ENCODE results near the gene SOS2. TPM values are rescaled to one million over a fixed set of nuclear protein-coding genes. Genes with fewer than 3 reads are reported as not detected.

The SOS2 gene
- 21.7 and 22.2 TPM in 2 replicates for total RNA-seq

DNA sequence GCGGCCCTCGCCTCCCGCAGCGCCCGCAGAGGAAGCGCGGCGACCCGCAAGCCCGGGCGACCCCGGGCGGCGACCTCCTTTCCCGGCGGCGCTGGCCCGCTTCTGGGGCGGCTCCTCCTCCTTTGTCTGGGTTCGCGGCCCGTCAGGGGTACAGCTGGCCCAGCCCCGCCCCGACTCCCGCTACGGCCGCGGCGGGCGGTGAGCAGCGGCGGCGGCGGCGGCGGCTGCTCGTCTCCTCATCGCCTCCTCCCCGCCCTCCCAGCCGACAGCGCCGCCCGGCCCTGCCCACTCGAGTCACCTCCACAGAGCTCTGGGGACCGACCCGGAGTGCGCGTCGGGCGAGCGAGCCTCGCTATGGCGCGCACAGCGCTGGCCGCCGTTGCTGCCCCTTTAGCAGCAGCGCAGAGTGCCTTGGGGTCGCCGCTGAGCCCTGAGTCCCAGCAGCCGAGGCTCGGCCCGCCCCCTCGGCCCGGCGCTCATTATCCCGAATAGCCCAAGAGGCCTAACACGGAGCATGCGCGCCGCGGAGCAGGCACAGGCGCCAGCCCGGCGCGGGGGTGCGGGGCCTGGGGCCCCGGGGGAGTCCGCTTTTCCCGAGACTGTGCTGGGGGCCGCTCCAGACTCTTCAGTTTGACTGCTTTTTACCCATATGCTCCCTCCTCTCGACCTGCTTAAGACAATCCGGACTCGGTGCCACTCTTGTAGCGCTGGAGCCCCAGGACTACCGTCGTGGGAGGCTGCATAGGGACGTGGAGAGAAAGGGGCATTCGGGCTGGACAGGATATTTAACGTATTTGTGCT lies at the start of gene SOS2:
TSS of gene SOS2 (minus strand) at position 104 of the 801 bp plus-strand sequence. CDS start 295 bp downstream, outside the sequence.

DNA sequence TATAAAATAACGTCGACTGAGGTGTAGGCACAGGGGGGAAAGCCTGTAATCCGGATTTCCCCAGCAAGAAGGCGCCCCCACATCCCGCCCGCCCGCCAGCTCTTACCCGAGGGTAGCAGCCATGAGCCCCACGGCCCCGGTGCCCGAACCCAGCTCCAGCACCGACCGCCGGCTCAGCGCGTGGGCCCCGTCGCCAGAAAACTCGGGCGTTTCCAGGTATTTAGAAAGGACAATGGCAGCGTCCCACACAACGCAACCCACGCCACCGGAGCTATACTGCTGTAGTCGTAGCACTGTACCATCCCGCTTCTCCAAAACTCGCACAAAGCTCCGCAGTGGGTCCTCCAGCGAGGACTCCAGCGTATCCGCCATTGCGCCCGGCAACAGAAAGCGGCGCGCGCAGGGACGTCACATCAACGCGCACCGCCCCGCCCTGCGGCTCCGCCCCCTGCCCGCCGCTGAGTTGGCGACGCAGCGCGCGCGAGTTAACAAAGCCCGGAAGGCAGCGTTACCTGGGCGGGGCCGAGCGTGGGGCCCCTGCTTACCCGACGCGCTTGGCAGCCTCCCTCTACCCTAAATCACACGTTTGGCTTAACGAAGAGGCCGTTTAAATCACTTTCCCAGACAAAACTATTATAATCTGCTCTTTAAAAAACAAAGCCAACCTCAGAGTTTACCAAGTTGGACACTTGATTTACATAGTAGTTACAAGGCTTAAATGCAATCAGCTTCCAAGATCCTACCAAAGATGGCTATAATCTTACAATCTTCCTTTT lies 115.0 kb downstream of the SOS2 start, which contains the start of gene VCPKMT:
TSS of gene VCPKMT (minus strand) at position 392 of the 776 bp plus-strand sequence. CDS start at position 372, 20 bp downstream.

Other genes starting within 250 kb of the SOS2 start
- gene VCPKMT, start 115.0 kb downstream of the SOS2 start, total RNA-seq, result 3.6 and 4.5 TPM in 2 replicates
- gene L2HGDH, start 80.7 kb upstream of the SOS2 start, total RNA-seq, result 7.0 and 12.1 TPM in 2 replicates
- 5.5 and 9.2 TPM in 2 replicates for gene DMAC2L, start 80.7 kb upstream of the SOS2 start, total RNA-seq
- gene CDKL1, start 165.3 kb upstream of the SOS2 start, total RNA-seq, result 5.3 and 14.2 TPM in 2 replicates

Data from tracheal epithelial cell (primary cell).